ENCODE measurements around the gene ALDH8A1.

Gene ALDH8A1

DNA sequence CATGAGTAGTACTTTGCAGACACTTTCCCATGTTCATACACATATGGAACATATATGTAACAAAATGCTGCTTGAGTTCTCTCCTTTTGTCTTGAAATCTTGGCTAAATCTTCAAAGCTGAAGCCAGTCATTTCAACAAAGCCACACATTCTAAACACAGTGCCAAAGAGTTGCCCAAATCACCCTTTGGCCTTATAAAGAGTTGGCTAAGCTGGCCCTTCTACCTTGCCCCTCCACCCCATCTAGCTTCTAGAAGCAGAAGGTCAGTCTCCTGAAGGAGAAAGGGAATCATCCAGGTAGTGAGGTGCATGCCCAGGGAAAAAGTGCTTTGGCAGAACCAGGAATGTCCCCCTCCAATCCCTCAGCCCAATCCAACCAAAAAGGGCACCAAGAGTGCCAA lies 58.3 kb downstream of the ALDH8A1 start:
- H3K4me3 ChIP-seq (ENCODE audit: low read length) = no peak overlapping the region
- no peak for DNase-seq (ENCODE audit: low read depth)
- TF ChIP-seq CTCF (conservative IDR thresholded peaks at IDR 0.05; ENCODE audit: low read depth, low read length) = no peak

DNA sequence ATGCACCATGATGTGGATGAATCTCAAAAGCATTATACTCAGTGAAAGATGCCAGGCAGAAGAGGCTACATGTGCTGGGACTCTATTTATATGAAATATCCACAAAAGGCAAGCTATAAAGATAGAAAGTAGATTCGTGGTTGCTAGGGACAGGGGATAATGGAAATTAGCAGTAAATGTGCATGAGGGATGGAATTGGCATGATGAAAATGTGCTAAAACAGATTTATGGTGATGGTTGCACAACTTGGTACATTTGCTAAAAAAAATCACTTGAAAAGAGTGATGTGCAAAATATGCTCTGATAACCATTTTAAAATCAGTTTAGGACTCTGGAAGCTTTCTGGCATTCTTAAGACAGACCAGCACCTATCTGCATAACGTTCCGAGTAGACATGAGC lies 61.6 kb downstream of the ALDH8A1 start:
- no peak for DNase-seq (ENCODE audit: low read depth)
- H3K4me3 ChIP-seq (ENCODE audit: low read length) = no peak overlapping the region
- no peak for TF ChIP-seq CTCF (conservative IDR thresholded peaks at IDR 0.05; ENCODE audit: low read depth, low read length)

DNA sequence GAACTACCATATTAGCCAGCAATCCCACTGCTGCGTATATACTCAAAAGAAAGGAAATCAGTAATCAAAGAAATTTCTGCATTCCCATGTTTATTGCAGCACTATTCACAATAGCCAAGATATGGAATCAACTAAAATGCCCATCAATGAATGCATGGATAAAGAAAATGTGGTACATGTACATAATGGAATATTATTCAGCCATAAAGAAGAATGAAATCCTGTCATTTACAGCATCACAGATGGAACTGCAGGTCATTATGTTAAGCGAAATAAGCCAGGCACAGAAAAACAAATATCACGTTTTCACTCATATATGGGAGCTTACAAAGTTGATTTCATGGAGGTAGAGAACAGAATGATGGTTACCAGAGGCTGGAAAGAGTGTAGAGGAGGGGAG lies 65.1 kb downstream of the ALDH8A1 start:
- H3K4me3 ChIP-seq (ENCODE audit: low read length) = no peak overlapping the region
- no peak for DNase-seq (ENCODE audit: low read depth)
- no peak for TF ChIP-seq CTCF (conservative IDR thresholded peaks at IDR 0.05; ENCODE audit: low read depth, low read length)

DNA sequence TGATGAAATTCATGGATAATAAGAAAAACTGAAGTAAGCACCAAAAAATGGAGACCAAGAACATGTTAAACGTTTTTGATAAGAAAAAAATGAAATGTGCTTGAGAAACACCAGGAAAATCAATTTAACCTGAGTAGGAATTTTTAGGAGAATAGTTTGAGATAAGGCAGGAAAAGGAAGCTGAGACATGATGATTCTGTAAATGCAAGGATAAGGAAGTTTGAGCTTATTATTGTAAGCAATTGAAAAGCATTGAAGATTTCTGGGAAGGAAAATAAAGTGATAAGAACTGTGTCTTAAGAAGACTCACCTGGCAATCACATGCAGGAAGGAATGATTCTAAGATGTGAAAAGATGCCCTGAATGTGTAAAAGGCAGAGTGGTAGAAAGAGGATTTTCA lies 66.6 kb downstream of the ALDH8A1 start:
- H3K4me3 ChIP-seq (ENCODE audit: low read length) = no peak overlapping the region
- TF ChIP-seq CTCF (conservative IDR thresholded peaks at IDR 0.05; ENCODE audit: low read depth, low read length) = no peak
- DNase-seq (ENCODE audit: low read depth) = no peak

- TF ChIP-seq CTCF (conservative IDR thresholded peaks at IDR 0.05; ENCODE audit: low read depth, low read length) = peak; percentile 98
- H3K4me3 ChIP-seq (ENCODE audit: low read length) = no peak overlapping the region
- peak; percentile 54 for DNase-seq (ENCODE audit: low read depth)
Measured at GRCh38 chr6:134882426-134883038, 67.4 kb downstream of the ALDH8A1 start.

DNA sequence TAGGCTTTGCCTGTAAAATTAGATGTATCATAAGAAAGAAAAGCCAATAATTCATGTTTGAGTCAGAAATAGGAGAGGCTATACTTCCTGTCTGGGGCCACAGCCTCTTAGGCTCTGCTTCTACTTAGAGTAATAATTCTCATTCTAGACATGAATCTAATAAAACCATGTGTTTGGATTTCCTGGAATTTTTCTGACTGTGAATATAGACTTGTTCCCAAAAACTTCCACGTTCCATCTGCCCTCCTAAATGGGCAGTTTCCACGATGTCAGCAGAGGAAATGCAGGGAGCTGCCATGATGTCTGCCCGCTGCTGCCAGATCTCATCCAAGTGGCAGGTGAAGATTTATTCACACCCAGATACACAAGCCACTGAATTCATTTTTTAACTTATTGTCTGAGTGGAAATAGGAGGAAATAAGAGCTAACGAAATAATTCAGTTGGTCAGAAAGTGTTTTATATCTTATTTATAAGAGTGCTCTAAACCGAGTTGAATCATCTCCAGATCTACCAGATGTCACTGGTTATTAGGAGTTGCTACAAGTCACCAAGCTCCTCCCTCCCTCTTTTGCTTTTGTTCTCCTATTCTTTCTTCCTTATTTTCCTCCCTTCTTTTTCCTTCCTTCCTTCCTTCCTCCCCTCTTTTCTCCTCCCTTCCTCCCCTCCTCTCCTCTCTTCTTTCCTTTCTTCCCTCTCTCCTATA lies 69.3 kb downstream of the ALDH8A1 start:
- DNase-seq (ENCODE audit: low read depth) = no peak
- no peak overlapping the region for H3K4me3 ChIP-seq (ENCODE audit: low read length)
- TF ChIP-seq CTCF (conservative IDR thresholded peaks at IDR 0.05; ENCODE audit: low read depth, low read length) = no peak

DNA sequence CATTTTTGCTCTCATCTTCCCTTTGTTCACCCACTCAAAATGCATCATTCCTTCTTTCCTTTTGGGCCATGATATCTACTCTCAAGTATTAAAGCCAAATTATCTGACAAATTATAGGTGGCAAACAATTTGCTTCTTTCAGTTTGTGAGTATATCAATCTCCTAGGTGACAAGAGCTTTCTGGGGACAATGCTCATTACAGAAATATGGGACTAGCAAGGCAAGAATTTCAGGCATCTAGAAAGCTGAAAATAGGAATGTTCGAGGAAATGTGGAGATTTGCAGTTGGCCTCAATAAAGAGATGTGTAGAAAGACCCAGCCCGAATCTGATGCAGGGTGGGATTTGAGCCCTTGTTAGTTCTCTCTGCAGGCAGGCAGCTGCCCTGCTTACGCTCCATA lies 71.8 kb downstream of the ALDH8A1 start:
- TF ChIP-seq CTCF (conservative IDR thresholded peaks at IDR 0.05; ENCODE audit: low read depth, low read length) = no peak
- H3K4me3 ChIP-seq (ENCODE audit: low read length) = no peak overlapping the region
- no peak for DNase-seq (ENCODE audit: low read depth)
